ENCODE results near the gene ATP6V1F.

ATP6V1F gene

DNA sequence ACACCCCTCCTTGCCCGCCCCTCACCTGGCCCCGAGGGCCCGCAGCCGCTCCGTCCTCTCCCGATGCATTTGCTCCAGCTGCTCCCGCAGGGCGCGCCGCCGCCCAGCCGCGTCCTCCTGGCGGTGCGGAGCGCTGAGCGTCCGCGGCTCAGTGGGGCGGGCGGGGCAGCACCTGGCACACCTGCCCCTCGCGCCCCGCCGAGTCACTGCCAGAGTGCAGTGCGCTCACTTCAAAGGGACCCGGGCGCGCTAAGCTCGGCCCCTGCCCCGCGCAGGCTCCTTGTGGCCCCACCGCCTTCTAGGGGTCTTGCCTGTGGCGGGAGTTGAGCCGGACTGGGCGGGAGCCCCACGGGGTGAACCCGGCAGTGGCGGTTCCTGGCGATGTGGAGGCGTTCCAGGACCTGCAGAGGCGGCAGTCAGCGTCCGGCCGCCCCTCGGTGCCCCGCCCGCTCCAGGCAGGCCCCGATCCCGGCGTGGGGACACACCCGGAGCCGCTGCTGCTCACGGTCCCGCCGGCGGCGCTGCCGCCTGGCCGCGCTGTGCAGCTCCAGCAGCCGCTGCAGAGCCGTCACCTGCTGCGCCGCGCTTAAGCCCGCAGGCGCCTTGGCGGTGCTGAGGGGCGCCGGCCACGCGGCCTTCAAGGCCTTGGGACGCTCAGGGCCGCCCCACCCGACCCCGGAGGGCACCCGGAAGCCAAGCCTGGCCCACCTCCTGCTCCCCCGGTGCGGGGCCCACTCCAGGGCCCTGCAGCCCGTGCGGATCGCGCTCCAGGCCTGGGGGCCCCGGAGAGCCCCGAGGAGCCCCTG lies 6.7 kb downstream of the ATP6V1F start:
- DNase-seq = peak in 1 of 2 experiments; percentile 42

- no peak for DNase-seq
Measured at GRCh38 chr7:128869944-128870285, 7.3 kb downstream of the ATP6V1F start.

DNA sequence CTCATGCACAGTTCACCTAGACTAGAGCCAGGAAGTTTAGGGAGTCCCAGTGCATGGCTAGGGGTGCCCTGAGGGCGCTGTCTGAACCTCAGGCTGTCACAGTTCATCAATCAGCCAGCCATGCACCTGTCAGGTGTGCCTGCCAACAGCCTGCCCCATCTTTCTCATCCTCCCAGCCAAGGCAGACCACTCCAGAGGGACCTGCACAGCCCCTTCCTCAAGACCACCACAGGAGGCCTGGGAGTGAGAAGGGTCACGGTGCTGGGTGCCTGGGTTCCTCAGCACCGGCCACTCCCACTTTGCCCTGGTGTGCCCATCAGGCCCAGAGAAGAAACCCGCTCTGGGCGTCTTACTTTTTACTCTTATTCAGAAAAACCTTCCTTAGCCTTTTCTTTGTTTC lies 8.4 kb downstream of the ATP6V1F start:
- DNase-seq = no peak

- DNase-seq = no peak
Measured at GRCh38 chr7:128872394-128872824, 9.8 kb downstream of the ATP6V1F start.

- DNase-seq = no peak
Measured at GRCh38 chr7:128873234-128873633, 10.6 kb downstream of the ATP6V1F start.

DNA sequence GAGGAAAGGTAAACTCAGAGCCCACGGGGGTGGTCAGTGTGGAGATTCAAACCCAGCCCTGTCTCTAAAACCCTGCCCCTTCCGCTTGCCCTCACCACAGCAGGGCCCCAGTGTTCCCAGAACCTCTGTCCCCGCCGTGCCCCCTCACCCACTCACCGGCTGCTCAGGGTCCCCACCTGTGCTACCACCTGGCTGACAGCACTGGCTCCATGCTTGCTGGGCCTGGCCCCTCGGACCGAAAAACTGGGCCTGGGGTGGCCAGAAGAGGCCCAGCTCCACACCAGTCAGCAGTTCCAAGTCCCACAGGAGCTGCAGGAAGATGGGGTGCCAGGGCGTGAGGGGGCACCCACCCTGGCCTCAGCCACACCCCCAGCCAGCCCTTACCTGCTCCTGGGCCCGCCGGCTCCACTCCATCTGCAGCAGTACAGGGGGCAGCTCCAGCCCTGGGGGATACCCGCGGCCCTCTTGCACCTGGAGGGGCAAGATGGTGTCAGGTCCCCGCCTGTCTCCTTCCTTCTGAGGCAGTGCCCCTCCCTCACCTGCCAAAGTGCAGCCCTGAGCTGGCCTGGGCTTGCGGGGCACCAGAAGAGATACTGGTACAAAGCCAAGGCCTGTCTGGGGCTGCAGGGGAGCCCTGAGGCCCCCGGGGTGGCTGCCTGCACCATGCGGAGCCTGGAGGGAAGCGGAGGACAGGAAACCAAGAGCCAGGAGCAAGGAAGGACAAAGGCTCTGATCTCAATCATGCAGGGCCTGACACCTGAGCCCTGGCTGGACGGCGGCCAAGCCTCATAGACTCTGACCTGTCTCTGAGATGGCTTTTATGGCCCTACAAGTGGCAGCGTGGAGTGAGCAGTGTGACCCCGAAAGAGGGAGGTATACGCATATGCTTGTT lies 11.7 kb downstream of the ATP6V1F start:
- peak in 1 of 2 experiments; percentile 41 for DNase-seq

DNA sequence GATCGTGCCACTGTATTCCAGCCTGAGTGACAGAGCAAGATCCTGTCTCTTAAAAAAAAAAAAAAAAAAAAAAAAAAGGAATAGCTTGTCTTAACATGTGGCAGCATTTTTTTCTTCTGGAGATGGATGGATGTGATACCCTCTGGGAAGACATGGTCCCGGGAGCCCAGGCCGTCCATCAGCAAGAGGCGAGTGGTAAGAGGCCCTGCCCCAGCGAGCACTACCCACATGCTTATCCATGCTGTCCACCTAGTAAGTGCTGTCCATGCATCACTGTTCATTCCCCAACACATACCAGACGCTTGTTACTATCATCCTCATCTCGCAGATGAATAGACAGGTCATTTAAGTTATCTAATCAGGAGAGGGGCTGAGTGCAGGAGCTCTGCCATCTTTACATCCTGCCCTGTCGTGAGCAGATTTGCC lies 12.9 kb downstream of the ATP6V1F start:
- DNase-seq = no peak

- DNase-seq = no peak
Measured at GRCh38 chr7:128876127-128876526, 13.5 kb downstream of the ATP6V1F start.

DNA sequence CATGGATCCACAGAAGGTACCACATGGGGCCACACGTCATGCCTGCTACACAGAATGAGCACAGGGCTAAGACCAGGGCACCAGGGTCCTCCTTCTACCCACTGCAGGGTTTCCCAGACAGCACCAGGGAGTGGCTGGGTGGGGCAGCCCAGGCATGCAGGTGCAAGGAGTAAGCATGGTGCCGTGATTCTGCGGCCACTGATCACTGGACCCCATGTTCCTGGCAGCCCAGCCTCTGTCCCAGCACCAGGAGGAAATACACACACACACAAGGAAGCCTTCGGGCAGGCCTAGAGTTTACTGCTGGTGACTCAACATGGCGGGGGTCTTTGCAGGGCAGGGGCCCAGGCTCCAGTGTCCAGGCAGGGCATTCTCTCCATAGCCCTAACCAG lies 13.9 kb downstream of the ATP6V1F start:
- no peak for DNase-seq

GRCh38 chr7:128876978-128877755 lies 14.5 kb downstream of the ATP6V1F start:
- DNase-seq = no peak

- DNase-seq = no peak
Measured at GRCh38 chr7:128877756-128878120, 15.1 kb downstream of the ATP6V1F start.

DNA sequence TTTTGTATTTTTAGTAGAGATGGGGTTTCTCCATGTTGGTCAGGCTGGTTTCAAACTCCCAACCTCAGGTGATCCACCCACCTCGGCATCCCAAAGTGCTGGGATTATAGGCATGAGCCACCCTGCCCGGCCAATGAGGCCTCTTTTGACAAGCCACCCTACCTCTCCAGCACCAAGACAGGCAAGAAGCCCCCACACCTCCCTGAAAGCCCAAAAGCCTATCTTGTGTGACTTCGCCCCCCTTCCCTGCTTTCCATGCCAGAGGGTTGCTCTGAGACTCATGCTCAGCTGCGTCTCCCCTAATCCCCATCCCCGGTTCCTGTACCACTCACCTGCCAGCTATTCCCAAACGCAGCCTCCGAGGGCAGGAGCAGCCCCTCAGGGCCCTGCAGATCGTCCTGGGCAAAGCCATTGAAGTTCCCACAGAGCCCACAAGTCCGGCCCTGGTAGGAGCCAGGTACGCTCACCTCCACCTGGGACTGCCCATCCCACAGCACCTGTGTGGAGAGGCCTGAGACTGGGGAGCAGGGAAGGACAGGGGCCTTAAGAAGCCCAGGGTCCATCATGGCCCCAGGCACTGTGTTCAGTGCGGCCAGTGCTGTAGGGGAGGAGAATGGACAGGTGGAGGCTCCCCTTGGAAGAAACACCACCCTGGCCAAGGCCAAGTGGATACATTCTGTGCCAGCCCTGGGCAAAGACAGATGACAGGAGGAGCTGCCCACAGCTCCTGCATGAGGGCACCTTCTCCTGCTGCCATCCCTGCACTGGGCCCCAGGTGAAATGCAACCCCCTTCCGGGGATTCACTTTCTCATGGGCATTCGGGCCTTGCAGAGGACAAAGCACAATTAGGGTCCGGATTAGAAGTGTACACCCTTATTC lies 15.8 kb downstream of the ATP6V1F start:
- no peak for DNase-seq

- no peak for DNase-seq
Measured at GRCh38 chr7:128879461-128879938, 16.8 kb downstream of the ATP6V1F start.

GRCh38 chr7:128879939-128880746 lies 17.5 kb downstream of the ATP6V1F start:
- DNase-seq = peak; percentile 36 to 66

DNA sequence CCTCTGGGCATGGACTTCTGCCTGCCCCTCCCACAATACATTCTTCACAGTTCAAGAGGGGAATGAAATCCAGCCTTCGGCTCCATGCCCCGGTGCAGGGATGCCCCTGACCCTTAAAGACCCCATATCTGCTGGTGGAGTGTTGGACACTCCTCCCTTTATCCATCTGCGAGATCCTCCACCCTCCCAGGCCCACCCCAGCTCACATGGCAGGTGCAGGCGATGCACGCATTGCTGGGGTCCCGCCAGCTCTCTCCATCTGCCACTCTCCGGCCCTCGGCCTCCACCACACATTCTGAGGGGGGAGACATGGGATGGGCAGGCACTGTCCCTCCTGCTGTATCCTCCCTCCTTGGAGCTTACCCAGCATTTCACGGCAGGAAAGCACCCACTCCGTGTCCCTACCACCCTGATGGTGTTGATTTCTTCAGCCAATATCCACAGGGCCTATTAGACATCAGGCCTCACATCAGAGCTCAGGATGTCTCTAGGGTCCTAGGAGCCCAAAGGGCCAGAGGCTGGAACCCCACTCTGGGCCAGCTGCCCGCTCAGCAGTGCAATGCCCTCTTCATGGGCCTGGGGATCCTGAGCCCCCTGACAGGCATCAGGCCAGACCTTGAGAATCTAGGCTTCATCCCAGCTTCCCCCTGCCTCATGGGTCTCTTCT lies 18.3 kb downstream of the ATP6V1F start:
- no peak for DNase-seq

DNA sequence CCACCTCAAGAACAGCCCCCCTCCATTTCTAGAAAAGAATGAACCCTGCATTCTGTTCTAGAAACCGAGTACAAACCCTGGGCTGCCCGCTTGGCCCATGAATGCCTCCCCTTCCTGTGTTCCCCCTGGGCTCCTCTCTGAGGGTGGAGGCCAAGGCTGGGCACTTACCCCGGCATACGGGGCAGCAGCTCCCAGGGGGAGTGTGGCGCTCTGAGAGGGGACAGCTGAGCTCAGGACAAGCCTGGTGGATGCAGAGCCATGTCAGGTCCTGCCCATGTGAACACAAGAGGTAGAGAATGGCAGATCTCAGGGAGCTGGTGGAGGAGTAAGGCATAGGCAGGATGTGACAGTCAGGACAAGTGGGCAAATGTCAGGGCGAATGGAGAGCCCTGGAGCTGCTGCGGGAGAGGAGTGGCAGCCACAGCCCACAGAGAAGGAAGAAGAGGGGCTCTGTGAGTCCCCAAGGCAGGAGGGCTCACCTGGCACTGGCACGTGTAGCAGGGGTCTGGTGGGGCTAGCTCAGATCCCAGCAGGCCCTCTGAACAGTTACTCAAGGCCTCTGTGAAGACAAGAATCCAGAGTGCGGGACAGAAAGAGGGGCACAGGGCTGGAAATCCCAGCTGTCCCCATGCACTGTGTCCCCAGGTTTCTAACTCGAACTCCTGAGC lies 18.9 kb downstream of the ATP6V1F start:
- no peak for DNase-seq

DNA sequence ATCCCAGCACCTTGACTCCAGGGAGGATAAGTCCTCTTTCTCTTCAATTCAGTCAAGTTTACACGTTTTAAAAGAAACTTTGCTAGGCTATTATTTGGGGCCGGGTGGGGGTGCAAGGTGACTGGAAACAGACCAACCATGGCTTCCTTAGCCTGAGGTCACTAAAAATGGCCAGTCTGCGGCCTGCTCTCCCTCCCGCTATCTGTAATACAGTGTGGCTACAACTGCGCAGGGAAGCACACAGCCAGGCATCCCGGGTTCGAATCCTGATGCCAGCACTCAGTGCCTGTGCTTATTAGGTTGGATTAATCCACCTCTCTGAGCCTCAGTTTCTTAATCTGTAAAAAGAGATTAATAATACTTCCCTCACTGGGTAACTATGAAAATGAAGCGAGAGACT lies 19.5 kb downstream of the ATP6V1F start:
- no peak for DNase-seq

DNA sequence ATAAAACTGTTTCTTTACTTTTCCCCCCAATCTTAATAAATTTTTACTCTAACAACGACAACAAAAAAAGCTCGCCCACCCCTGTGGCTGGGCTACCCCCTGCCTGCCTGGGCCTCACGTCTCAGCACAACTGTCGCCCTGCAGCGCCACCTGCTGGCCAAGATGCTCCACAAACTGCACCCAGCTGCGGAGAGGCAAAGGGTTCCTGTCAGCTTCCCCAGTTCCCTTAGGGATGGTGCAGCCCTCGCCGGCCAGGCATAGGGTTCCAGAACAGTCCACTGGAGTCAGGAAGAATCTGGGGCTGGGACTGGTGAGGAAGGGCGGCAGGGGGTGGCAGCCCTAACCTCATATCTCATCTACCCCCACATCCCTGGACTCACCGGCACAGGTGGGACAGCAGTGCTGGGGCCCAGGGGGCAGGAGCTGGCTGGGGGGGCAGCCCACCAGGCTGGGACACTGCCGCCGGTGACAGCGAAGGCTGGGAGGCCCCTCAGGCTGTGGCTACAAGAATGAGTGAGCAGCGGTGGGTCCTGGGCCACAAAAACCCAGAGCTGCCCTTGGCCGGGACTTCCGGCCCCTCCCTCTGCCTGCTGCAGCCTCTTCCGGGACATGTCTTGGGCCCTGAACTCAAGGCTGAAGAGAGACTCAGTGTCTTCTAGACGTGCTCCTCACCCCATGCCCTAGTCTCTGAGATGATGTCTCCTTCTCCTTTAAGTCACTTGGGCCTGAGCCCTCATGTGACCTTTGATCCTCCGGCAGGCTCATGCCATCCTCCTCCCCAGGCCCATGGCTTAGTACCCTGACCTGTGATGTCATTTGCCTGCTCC lies 21.2 kb downstream of the ATP6V1F start:
- DNase-seq = peak; percentile 39 to 46

Data from NCI-H187 (cell line).